ENCODE results near the gene ARL8A.
A peak's percentile ranks its signal among the peaks of the same experiment; 100 is the strongest.

ARL8A gene

DNA sequence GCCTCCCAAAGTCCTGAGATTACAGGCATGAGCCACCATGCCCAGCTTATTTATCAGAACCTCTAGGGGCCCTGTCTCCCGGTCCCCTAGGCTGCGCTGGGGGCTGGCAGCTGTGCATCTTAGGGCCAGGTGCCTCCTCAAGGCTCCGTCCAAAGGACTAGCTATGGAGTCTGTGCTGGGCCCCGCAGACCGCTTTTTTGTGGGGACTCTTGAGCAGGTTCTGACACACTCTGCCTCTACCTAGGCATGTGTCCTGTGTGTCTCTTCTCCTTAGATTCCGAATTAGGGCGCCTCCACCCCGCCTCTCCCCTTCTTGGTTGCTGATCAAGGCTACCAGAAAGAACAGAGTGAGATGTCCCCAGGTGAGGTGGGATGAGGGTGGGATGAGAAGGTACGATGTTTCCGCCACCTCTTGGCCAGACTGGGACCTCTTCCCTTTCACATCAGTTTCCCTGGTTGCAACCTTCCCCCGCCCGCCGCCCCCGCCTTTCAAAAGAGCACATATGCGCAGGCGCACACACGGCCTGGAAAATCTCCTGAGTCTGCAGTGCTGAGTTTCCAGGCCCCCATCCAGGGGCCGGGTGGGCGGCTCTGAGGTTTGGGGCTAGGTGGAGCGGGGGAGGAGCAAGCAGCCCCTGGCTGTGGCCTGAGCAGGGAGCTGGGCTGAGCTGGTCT, 20.9 kb upstream of the ARL8A start:
- no peaks in the 10 kb centered on the region for H3K9me3 ChIP-seq (replicated peaks in 1 of 2; ENCODE audit: control insufficient read depth in 2 of 2, insufficient read depth in 1 of 2, low read depth in 1 of 2, low read length in 2 of 2)
- H3K23ac ChIP-seq (ENCODE audit: low read depth, low read length, poor library complexity): peak overlapping the region; percentile 59
- H3K27ac ChIP-seq (replicated peaks; ENCODE audit: low read length): no peak overlapping the region
- no CpG with 5 or more reads among the region's 20 CpGs for WGBS, 2 donors (ENCODE audit: extremely low coverage in 2 of 2, insufficient read length in 2 of 2, insufficient replicate concordance in 1 of 2)
- H3K79me1 ChIP-seq (ENCODE audit: low read depth, low read length): no peaks in the 10 kb centered on the region
- H3K14ac ChIP-seq (ENCODE audit: low read length): peak overlapping the region; percentile 41
- H3K18ac ChIP-seq (ENCODE audit: low read length): peak overlapping the region; percentile 34
- H4K8ac ChIP-seq (ENCODE audit: low read depth, low read length): no peak overlapping the region
- no peak overlapping the region for H3K4me2 ChIP-seq (ENCODE audit: insufficient read depth, low read length, poor library complexity, severe bottlenecking)
- no peak overlapping the region for H2AFZ ChIP-seq (ENCODE audit: low read length)
- H2AK5ac ChIP-seq (ENCODE audit: low read depth, low read length): peak overlapping the region; percentile 38
- H3K4ac ChIP-seq (ENCODE audit: low read length): no peak overlapping the region
- peaks cover 14 to 19% of the 10 kb centered on the region in 2 donors for H3K4me1 ChIP-seq (ENCODE audit: control insufficient read depth in 2 of 2, insufficient read depth in 1 of 2, low read depth in 1 of 2, low read length in 2 of 2)
- H2BK5ac ChIP-seq (ENCODE audit: low read length): no peak overlapping the region
- no peak overlapping the region for H2BK12ac ChIP-seq (ENCODE audit: low read length)
- no peak for DNase-seq (ENCODE audit: low spot score)
- no peak overlapping the region for H3K4me3 ChIP-seq (ENCODE audit: low read length in 2 of 2)
- peak overlapping the region; percentile 51 for H2BK15ac ChIP-seq (ENCODE audit: low read length)
- no peak overlapping the region for H4K91ac ChIP-seq (ENCODE audit: low read depth, low read length, poor library complexity)
- peak overlapping the region; percentile 43 for H2BK120ac ChIP-seq (ENCODE audit: low read depth, low read length)
- H3K9ac ChIP-seq (ENCODE audit: low read depth, low read length, poor library complexity): no peak overlapping the region
- no peaks in the 10 kb centered on the region for H3K36me3 ChIP-seq (replicated peaks in 1 of 2; ENCODE audit: control insufficient read depth in 2 of 2, insufficient read depth in 2 of 2, low read length in 2 of 2)
- peaks cover 0 to 71% (median 0%) of the 10 kb centered on the region in 3 experiments for H3K27me3 ChIP-seq (ENCODE audit: control insufficient read depth in 3 of 3, insufficient read depth in 3 of 3, low read depth in 1 of 3, low read length in 3 of 3)

DNA sequence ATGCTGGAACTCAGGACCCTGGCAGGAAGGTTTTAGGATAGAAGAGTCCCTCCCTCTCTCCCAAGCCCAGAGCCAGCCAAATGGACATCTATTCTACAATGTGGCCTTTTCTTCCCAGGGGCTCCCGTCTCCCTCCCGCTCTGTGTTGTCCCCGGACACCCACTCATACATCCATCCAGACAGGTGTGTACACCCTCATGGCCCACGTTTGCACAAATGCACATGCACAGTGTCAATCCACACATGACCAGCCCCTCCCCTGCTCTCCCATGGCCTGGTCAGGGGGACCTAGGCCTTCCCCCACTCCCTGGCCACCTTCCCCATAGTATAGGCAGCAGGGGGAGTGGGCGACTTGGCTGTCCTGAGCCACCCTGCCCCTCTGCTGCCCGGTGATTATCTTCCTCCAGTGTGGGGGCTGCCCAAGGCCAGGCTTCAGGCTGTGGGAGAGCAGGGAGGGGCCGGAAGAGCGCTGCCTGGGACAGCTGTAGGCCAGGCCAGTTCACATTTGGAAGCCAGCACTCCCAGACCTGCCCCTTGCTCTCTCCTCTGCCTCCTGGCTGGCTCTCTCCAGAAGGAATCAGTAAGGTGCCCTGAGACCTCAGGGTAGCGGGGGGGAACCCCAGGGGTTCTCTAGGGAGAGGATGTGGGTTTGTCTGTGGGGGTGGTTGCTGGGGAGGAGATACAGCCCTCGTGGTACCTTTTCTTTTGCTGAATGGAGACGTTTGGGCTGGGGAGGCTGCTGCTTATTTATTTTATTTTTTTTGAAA, 19.9 kb upstream of the ARL8A start:
- no peak overlapping the region for H2BK120ac ChIP-seq (ENCODE audit: low read depth, low read length)
- no peaks in the 10 kb centered on the region for H3K9me3 ChIP-seq (replicated peaks in 1 of 2; ENCODE audit: control insufficient read depth in 2 of 2, insufficient read depth in 1 of 2, low read depth in 1 of 2, low read length in 2 of 2)
- peak overlapping the region; percentile 60 for H3K18ac ChIP-seq (ENCODE audit: low read length)
- no peak for DNase-seq (ENCODE audit: low spot score)
- peak overlapping the region; percentile 79 for H2AK5ac ChIP-seq (ENCODE audit: low read depth, low read length)
- H3K36me3 ChIP-seq (replicated peaks in 1 of 2; ENCODE audit: control insufficient read depth in 2 of 2, insufficient read depth in 2 of 2, low read length in 2 of 2): no peaks in the 10 kb centered on the region
- no peak overlapping the region for H4K91ac ChIP-seq (ENCODE audit: low read depth, low read length, poor library complexity)
- H3K4ac ChIP-seq (ENCODE audit: low read length): no peak overlapping the region
- H3K27me3 ChIP-seq (ENCODE audit: control insufficient read depth in 3 of 3, insufficient read depth in 3 of 3, low read depth in 1 of 3, low read length in 3 of 3): peaks cover 0 to 68% (median 0%) of the 10 kb centered on the region in 3 experiments
- H3K9ac ChIP-seq (ENCODE audit: low read depth, low read length, poor library complexity): no peak overlapping the region
- no peak overlapping the region for H2BK12ac ChIP-seq (ENCODE audit: low read length)
- no peak overlapping the region for H2AFZ ChIP-seq (ENCODE audit: low read length)
- H3K27ac ChIP-seq (replicated peaks; ENCODE audit: low read length): no peak overlapping the region
- H3K23ac ChIP-seq (ENCODE audit: low read depth, low read length, poor library complexity): peak overlapping the region; percentile 46
- no peak overlapping the region for H3K14ac ChIP-seq (ENCODE audit: low read length)
- no peak overlapping the region for H4K8ac ChIP-seq (ENCODE audit: low read depth, low read length)
- H3K4me3 ChIP-seq (ENCODE audit: low read length in 2 of 2): no peak overlapping the region
- no peaks in the 10 kb centered on the region for H3K79me1 ChIP-seq (ENCODE audit: low read depth, low read length)
- H3K4me1 ChIP-seq (ENCODE audit: control insufficient read depth in 2 of 2, insufficient read depth in 1 of 2, low read depth in 1 of 2, low read length in 2 of 2): peaks cover 18 to 19% of the 10 kb centered on the region in 2 donors
- H3K4me2 ChIP-seq (ENCODE audit: insufficient read depth, low read length, poor library complexity, severe bottlenecking): no peak overlapping the region
- H2BK15ac ChIP-seq (ENCODE audit: low read length): peak overlapping the region; percentile 60
- no CpG with 5 or more reads among the region's 11 CpGs for WGBS, 2 donors (ENCODE audit: extremely low coverage in 2 of 2, insufficient read length in 2 of 2, insufficient replicate concordance in 1 of 2)
- H2BK5ac ChIP-seq (ENCODE audit: low read length): no peak overlapping the region

DNA sequence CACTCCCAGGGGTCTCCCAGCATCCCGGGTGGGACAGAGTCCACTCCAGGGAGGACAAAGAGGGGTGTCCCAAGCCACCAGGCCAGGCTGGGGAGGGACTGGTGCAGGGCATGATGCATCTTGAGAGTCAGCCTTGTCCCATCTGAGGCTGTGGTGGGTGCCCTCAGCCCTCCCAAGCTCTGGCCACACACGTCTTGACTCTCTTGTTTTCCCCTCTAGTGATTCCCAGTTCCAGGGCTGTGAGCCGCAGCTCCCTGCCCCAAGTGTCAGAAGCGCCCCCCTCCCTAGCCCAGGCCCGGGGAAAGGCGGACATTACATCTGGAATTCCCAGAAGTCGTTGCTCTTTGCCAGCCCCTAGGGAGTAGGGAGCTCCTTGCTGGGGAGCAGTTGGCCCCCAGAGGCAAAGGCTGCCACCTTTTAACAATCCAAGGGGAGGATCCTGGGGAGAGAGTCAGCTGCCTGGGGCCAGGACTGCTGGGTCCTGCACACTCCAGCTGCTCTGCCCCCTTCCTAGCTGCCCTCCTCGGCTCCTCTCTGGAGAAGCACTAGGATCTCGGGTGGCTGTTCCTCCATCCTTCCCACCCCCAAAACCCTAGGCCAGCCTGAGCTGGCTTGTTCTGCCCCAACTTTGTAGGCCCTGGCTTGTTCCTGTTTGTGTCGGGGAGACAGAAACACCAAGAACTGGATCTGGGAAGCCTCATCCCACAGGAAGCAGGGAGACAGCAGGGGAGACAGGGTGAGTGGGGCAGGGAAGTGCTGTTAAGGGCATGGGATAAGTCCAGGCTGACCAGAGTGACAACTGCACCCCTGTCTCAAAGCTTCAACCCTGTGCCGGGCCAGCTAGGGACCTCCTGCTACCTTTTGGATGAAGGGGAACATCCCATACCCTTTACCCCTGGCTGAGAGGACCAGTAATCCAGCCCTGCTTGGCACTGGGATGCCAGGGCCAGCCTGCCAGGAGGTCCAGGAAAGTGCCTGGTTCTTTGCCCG, 19.0 kb upstream of the ARL8A start:
- H3K9ac ChIP-seq (ENCODE audit: low read depth, low read length, poor library complexity): no peak overlapping the region
- H3K23ac ChIP-seq (ENCODE audit: low read depth, low read length, poor library complexity): no peak overlapping the region
- H3K4me2 ChIP-seq (ENCODE audit: insufficient read depth, low read length, poor library complexity, severe bottlenecking): no peak overlapping the region
- no peak overlapping the region for H3K4me3 ChIP-seq (ENCODE audit: low read length in 2 of 2)
- no peaks in the 10 kb centered on the region for H3K36me3 ChIP-seq (replicated peaks in 1 of 2; ENCODE audit: control insufficient read depth in 2 of 2, insufficient read depth in 2 of 2, low read length in 2 of 2)
- H3K27me3 ChIP-seq (ENCODE audit: control insufficient read depth in 3 of 3, insufficient read depth in 3 of 3, low read depth in 1 of 3, low read length in 3 of 3): peaks cover 0 to 60% (median 0%) of the 10 kb centered on the region in 3 experiments
- no peak for DNase-seq (ENCODE audit: low spot score)
- H2BK120ac ChIP-seq (ENCODE audit: low read depth, low read length): no peak overlapping the region
- no peak overlapping the region for H2BK5ac ChIP-seq (ENCODE audit: low read length)
- H3K14ac ChIP-seq (ENCODE audit: low read length): no peak overlapping the region
- no peaks in the 10 kb centered on the region for H3K9me3 ChIP-seq (replicated peaks in 1 of 2; ENCODE audit: control insufficient read depth in 2 of 2, insufficient read depth in 1 of 2, low read depth in 1 of 2, low read length in 2 of 2)
- H3K4ac ChIP-seq (ENCODE audit: low read length): no peak overlapping the region
- no peaks in the 10 kb centered on the region for H3K79me1 ChIP-seq (ENCODE audit: low read depth, low read length)
- H3K27ac ChIP-seq (replicated peaks; ENCODE audit: low read length): no peak overlapping the region
- WGBS, 2 donors (ENCODE audit: extremely low coverage in 2 of 2, insufficient read length in 2 of 2, insufficient replicate concordance in 1 of 2): no CpG with 5 or more reads among the region's 12 CpGs
- peak overlapping the region; percentile 60 for H2BK15ac ChIP-seq (ENCODE audit: low read length)
- H2BK12ac ChIP-seq (ENCODE audit: low read length): no peak overlapping the region
- H3K18ac ChIP-seq (ENCODE audit: low read length): peak overlapping the region; percentile 39
- peak overlapping the region; percentile 43 for H2AFZ ChIP-seq (ENCODE audit: low read length)
- peaks cover 18 to 19% of the 10 kb centered on the region in 2 donors for H3K4me1 ChIP-seq (ENCODE audit: control insufficient read depth in 2 of 2, insufficient read depth in 1 of 2, low read depth in 1 of 2, low read length in 2 of 2)
- no peak overlapping the region for H4K91ac ChIP-seq (ENCODE audit: low read depth, low read length, poor library complexity)
- H2AK5ac ChIP-seq (ENCODE audit: low read depth, low read length): peak overlapping the region; percentile 79
- H4K8ac ChIP-seq (ENCODE audit: low read depth, low read length): no peak overlapping the region
